GM12891 (cell line): ENCODE measurements around the gene BBS10.

Experiments
- POLR2A ChIP-seq: IDR thresholded peaks from 2 replicates; pipeline ENCODE4 v1.6.1; 2011; ENCODE audit warnings: low read depth, low read length, control low read depth
- POLR2AphosphoS5 ChIP-seq: IDR thresholded peaks from 2 replicates; pipeline ENCODE4 v1.6.1; 2011; ENCODE audit warnings: low read depth, low read length, control low read depth
- TAF1 ChIP-seq: IDR thresholded peaks from 2 replicates; pipeline ENCODE4 v1.6.1; 2011; ENCODE audit warnings: low read depth, low read length, control low read depth

DNA sequence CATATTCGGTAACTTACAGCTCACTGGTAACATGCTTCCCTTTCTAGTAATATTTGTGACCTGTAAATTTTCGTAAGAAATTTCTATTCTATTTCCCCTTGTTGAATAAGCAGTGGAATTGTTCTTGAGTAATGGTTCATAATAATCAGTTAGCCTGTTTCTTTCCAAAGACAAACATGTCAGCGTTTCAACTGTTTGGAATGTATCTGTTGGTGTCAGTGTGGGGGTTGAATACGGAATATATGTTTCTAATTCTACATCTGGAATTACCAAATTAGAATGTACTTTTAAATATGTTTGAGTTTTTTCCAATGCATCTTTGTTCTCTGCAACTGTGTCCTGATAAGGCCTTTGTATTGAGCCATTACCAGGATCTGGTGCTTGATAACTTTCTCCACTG, 2.0 kb downstream of the BBS10 start:
- TF ChIP-seq POLR2A, result no peak
- TF ChIP-seq POLR2AphosphoS5, result no peak
- no peak for TF ChIP-seq TAF1
